HG02763 (cell line): ENCODE data around the gene PTF1A.
"Not testable (repeated sequence)": the region's sequence is repeated elsewhere in the genome, so short reads cannot be mapped to it uniquely, and the experiment has no call there.

Source experiments
- ATAC-seq: cut with Tn5 transposase; IDR thresholded peaks from one replicate; pipeline ENCODE4 v1.9.1; 2021; ENCODE audit warnings: mild to moderate bottlenecking, moderate library complexity; ENCODE audit not compliant: unreplicated experiment

The PTF1A gene

GRCh38 chr10:23202779-23203178, 10.7 kb downstream of the PTF1A start:
- ATAC-seq = no peak

DNA sequence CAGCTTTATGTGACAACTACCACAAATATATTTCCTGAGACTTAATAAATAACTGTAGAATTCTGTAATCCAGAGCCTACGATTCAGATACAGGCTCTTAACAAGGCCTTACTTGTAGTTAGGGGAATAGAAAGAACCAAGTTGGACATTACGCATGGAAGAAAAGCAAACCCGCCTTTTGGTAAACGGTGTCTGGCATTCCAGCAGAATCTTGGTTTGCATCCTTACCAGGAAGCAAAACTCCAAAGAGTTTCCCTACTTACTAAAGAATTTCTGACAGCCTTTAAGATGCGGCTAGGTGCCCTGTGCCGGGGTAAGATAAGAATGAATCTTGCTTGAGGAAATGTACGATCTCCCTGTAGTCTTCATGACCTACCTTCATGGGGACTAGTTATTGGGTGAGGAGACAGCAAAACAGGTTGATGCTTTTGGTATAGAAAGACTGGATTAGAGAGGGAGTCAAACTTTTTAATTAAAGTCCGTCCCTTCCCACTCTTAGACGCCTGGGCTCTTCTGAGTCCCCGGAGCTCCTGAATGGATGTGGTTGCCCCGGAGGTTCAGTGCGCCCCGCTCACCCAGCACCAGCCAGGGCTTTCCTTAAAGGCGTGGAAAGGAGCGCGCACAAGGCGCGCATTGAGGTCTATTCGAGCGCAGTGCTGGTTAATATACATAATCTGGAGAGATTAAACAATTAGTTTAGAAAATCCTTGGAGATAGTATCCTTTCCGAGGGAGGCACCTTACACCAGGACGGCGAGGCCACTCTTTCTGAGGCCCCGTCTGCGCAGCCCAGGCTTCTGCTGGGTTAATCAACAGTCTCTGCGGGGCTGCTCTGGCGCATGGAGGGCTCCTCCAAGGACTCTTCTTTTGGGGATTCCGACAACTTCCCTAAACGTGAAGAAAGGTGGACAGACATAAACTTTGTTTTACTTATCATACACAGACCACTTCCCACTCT, 11.5 kb downstream of the PTF1A start:
- ATAC-seq = no peak

- no peak for ATAC-seq
These were observed 12.7 kb downstream of the PTF1A start for GRCh38 chr10:23204773-23205172.

GRCh38 chr10:23205972-23206642, 14.0 kb downstream of the PTF1A start:
- ATAC-seq = no peak

DNA sequence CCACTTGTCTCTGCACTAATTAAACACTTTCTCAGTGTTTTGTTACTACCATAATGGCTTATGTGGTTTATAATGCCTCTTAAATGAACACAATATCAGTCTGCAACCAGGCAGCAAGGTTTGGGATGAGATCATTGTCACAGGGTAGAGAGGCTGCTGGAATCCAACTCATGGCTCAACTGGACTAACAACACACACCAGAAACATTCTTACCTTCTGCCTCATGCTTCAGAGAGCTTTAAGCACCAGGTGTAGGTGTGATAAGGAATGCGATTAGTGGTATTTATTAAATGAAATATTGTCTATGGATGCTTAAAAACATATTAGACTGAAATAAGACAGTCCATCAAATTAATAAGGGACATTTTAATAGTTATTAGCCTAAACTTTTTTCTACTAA, 25.4 kb downstream of the PTF1A start:
- ATAC-seq = no peak

DNA sequence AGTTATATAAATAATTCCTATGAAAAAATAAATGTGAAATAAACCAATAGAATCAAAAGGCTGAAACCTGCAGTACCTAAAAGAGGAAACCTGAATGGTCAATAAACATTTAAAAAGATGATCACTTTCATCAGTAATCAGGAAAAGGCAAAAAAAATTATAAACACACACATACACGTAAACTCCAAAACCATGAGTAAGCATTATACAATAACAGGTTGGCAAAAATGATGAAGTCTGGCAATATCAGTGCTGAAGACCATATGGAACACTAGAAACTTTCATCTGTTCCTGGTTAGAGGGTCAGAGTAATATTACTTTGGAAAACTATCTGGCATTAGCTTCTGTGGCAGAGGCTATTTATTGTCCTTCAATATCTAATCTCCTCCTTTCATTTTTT, 38.5 kb downstream of the PTF1A start:
- no peak for ATAC-seq

- no peak for ATAC-seq
These were observed 45.9 kb downstream of the PTF1A start for GRCh38 chr10:23238015-23238414.

- not testable (repeated sequence) for ATAC-seq
These were observed 49.7 kb downstream of the PTF1A start for GRCh38 chr10:23241779-23242178.
